Measurements from ENCODE around the gene SYMPK. TPM values are rescaled to one million over a fixed set of nuclear protein-coding genes. Genes with fewer than 3 reads are reported as not detected.

The SYMPK gene
- total RNA-seq, 4 donors from 2014 or later: 32.8 to 76.3 (median 44.1) TPM

- WGBS: 50% methylated on average over 5 of the region's 12 CpGs
- Histone ChIP-seq H3K36me3 (peaks cover 14% of the 10 kb centered on the region), H3K27ac (no peak overlapping the region), H3K27me3 (no peaks in the 10 kb centered on the region), H3K9me3 (no peaks in the 10 kb centered on the region), H3K4me1 (peaks cover 8% of the 10 kb centered on the region), H3K4me3 (no peak overlapping the region)
- TF ChIP-seq POLR2A (IDR thresholded peaks at IDR 0.05): no peak
- no peak for TF ChIP-seq POLR2AphosphoS5 (IDR thresholded peaks at IDR 0.05)
- TF ChIP-seq EP300 (IDR thresholded peaks at IDR 0.05): no peak
- TF ChIP-seq CTCF (IDR thresholded peaks at IDR 0.05): no peak
- DNase-seq (ENCODE audit: low spot score in 2 of 2): no peak
Measured at GRCh38 chr19:45814166-45814780, 48.7 kb downstream of the SYMPK start.

GRCh38 chr19:45812297-45812696 lies 50.6 kb downstream of the SYMPK start:
- TF ChIP-seq CTCF (IDR thresholded peaks at IDR 0.05) (no peak), POLR2AphosphoS5 (IDR thresholded peaks at IDR 0.05) (no peak), POLR2A (IDR thresholded peaks at IDR 0.05) (no peak), EP300 (IDR thresholded peaks at IDR 0.05) (no peak)
- 57% methylated on average over 6 of the region's 6 CpGs for WGBS
- Histone ChIP-seq H3K27ac (no peak overlapping the region), H3K36me3 (peaks cover 3% of the 10 kb centered on the region), H3K9me3 (no peaks in the 10 kb centered on the region), H3K4me1 (peaks cover 5% of the 10 kb centered on the region), H3K27me3 (no peaks in the 10 kb centered on the region), H3K4me3 (no peak overlapping the region)
- DNase-seq (ENCODE audit: low spot score in 2 of 2): no peak

- Histone ChIP-seq H3K27ac (no peak overlapping the region), H3K27me3 (no peaks in the 10 kb centered on the region), H3K4me1 (peaks cover 5% of the 10 kb centered on the region), H3K36me3 (no peaks in the 10 kb centered on the region), H3K4me3 (no peak overlapping the region), H3K9me3 (no peaks in the 10 kb centered on the region)
- no peak for DNase-seq (ENCODE audit: low spot score in 2 of 2)
- 47% methylated on average over 7 of the region's 7 CpGs for WGBS
- TF ChIP-seq CTCF (IDR thresholded peaks at IDR 0.05) (no peak), POLR2AphosphoS5 (IDR thresholded peaks at IDR 0.05) (no peak), EP300 (IDR thresholded peaks at IDR 0.05) (no peak), POLR2A (IDR thresholded peaks at IDR 0.05) (no peak)
Measured at GRCh38 chr19:45809643-45810159, 53.2 kb downstream of the SYMPK start.

GRCh38 chr19:45805719-45806118 lies 57.2 kb downstream of the SYMPK start:
- DNase-seq (ENCODE audit: low spot score in 2 of 2): no peak
- H3K4me3 ChIP-seq: no peak overlapping the region
- H3K36me3 ChIP-seq: no peaks in the 10 kb centered on the region
- H3K27me3 ChIP-seq: no peaks in the 10 kb centered on the region
- H3K4me1 ChIP-seq: peaks cover 5% of the 10 kb centered on the region
- H3K27ac ChIP-seq: no peak overlapping the region
- TF ChIP-seq EP300 (IDR thresholded peaks at IDR 0.05) (no peak), CTCF (IDR thresholded peaks at IDR 0.05) (no peak), POLR2A (IDR thresholded peaks at IDR 0.05) (no peak), POLR2AphosphoS5 (IDR thresholded peaks at IDR 0.05) (no peak)
- no peaks in the 10 kb centered on the region for H3K9me3 ChIP-seq

- Histone ChIP-seq H3K36me3 (no peaks in the 10 kb centered on the region), H3K27me3 (no peaks in the 10 kb centered on the region), H3K27ac (no peak overlapping the region), H3K4me3 (no peak overlapping the region), H3K4me1 (peaks cover 5% of the 10 kb centered on the region), H3K9me3 (no peaks in the 10 kb centered on the region)
- TF ChIP-seq EP300 (IDR thresholded peaks at IDR 0.05) (no peak), CTCF (IDR thresholded peaks at IDR 0.05) (no peak)
- no peak for DNase-seq (ENCODE audit: low spot score in 2 of 2)
- 93% methylated on average over 8 of the region's 8 CpGs for WGBS
Measured at GRCh38 chr19:45804959-45805230, 58.1 kb downstream of the SYMPK start.

Measured in suprapubic skin (tissue), 4 donors.